ENCODE measurements around the gene CRADD. TPM values are rescaled to one million over a fixed set of nuclear protein-coding genes. Genes with fewer than 3 reads are reported as not detected.
"Not testable (repeated sequence)": the region's sequence is repeated elsewhere in the genome, so short reads cannot be mapped to it uniquely, and the experiment has no call there.

CRADD gene
- total RNA-seq, 1 donor from 2014 or later = 9.1 TPM

DNA sequence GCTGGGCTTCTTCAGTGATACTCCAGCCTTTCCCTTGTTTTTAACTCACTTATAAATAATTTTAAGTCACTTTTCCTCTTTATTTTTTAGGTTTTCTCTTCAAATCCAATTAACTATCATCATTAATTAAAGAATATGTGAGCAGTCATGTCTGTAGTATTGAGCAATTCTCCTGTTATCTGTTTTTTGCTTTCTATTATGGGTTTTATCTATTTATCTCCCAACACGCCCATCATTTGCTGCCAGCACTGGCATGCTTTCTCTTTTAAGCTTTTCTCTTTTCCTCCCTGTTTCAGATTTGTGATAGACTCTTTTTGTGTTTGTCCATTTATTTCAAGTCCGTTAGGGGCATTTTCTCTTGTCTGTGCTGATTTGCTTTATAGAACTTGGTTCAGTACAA lies 72.3 kb downstream of the CRADD start:
- no peak for DNase-seq (ENCODE audit: low spot score)

DNA sequence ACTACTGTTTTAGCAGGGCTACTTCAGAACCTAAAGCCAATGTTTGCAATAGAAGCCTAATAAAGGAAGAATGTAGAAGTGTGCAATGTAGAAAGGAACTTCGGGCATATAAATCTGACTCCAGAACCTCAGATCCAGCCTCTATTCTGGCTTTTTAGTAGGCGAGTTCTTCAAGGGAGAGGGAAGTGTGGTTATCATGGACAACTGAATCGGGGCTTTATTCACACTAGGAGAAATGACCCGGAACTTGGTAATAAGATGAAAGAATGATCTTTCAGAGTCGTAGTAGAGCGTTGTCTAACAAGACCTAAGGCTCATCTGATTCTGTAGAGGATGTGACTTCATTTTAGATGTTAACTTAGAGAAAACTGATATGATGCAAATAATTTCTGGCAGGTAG lies 72.9 kb downstream of the CRADD start:
- no peak for DNase-seq (ENCODE audit: low spot score)
- Mint-ChIP-seq H3K36me3 (ENCODE audit: low read depth) (peaks cover 3% of the 10 kb centered on the region), H3K9me3 (ENCODE audit: low read depth) (peaks cover 13% of the 10 kb centered on the region), H3K4me1 (ENCODE audit: low read depth) (peaks cover 13% of the 10 kb centered on the region), H3K4me3 (ENCODE audit: unreplicated experiment) (no peak overlapping the region), H3K27ac (ENCODE audit: unreplicated experiment) (no peak overlapping the region), H3K27me3 (ENCODE audit: low read depth) (no peaks in the 10 kb centered on the region)
- TF ChIP-seq, protein P1, sequence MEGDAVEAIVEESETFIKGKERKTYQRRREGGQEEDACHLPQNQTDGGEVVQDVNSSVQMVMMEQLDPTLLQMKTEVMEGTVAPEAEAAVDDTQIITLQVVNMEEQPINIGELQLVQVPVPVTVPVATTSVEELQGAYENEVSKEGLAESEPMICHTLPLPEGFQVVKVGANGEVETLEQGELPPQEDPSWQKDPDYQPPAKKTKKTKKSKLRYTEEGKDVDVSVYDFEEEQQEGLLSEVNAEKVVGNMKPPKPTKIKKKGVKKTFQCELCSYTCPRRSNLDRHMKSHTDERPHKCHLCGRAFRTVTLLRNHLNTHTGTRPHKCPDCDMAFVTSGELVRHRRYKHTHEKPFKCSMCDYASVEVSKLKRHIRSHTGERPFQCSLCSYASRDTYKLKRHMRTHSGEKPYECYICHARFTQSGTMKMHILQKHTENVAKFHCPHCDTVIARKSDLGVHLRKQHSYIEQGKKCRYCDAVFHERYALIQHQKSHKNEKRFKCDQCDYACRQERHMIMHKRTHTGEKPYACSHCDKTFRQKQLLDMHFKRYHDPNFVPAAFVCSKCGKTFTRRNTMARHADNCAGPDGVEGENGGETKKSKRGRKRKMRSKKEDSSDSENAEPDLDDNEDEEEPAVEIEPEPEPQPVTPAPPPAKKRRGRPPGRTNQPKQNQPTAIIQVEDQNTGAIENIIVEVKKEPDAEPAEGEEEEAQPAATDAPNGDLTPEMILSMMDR (IDR thresholded peaks at IDR 0.05) = no peak

More for the DNA sequence above, 72.3 kb downstream of the CRADD start:
- Mint-ChIP-seq H3K36me3 (ENCODE audit: low read depth) (peaks cover 3% of the 10 kb centered on the region), H3K9me3 (ENCODE audit: low read depth) (peaks cover 13% of the 10 kb centered on the region), H3K27me3 (ENCODE audit: low read depth) (no peaks in the 10 kb centered on the region), H3K27ac (ENCODE audit: unreplicated experiment) (no peak overlapping the region), H3K4me1 (ENCODE audit: low read depth) (peaks cover 13% of the 10 kb centered on the region), H3K4me3 (ENCODE audit: unreplicated experiment) (no peak overlapping the region)
- TF ChIP-seq, protein P1 (IDR thresholded peaks at IDR 0.05) = no peak

DNA sequence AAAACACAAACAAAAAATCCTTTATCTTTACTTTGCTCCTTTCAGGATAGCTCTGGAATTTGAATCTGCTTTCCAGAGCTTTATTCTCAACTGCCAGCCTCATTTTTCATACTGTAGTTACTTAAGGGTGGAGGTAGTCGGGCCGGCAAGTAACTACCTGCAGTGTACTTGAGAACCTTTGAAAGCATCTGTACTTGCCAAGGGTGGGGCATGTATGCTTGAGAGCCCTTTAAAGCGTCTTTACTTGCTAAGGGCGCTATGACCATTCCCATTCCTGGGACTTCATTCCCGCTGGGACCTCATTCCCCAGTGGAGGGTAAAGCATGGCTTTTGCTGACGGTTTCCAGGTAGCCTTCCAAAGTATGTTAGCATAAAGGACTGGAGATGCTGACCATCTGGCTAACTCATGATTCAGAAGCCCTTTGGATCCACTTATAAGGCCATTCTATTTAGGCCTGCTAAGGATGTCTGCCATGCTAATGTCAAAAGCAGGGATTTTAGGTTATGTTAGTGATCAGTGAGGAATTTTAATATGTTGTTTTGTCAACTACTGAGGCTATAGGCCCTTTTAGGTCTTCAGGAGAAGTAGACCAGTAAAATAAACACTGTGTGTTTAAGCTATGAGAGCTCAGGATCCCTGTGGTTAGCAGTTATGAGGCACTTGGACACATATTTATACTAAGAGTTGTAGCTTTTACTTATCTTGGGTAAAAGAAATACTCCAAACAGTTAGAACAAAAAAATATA lies 74.9 kb downstream of the CRADD start:
- peaks cover 13% of the 10 kb centered on the region for H3K4me1 Mint-ChIP-seq (ENCODE audit: low read depth)
- peaks cover 13% of the 10 kb centered on the region for H3K9me3 Mint-ChIP-seq (ENCODE audit: low read depth)
- TF ChIP-seq, protein P1 (IDR thresholded peaks at IDR 0.05) = no peak
- H3K27me3 Mint-ChIP-seq (ENCODE audit: low read depth) = no peaks in the 10 kb centered on the region
- H3K36me3 Mint-ChIP-seq (ENCODE audit: low read depth) = peaks cover 3% of the 10 kb centered on the region
- H3K27ac Mint-ChIP-seq (ENCODE audit: unreplicated experiment) = no peak overlapping the region
- H3K4me3 Mint-ChIP-seq (ENCODE audit: unreplicated experiment) = no peak overlapping the region
- DNase-seq (ENCODE audit: low spot score) = no peak

DNA sequence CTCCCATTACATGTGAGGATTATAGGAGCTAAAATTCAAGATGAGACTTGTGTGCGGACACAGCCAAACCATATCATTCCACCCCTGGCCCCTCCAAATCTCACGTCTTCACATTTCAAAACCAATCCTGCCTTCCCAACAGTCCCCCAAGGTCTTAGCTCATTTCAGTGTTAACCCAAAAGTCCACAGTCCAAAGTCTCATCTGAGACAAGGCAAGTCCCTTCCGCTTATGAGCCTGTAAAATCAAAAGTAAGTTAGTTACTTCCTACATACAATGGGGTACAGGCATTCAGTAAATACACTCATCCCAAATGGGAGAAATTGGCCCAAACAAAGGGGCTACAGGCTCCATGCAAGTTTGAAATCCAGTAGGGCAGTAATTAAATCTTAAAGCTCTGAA lies 76.1 kb downstream of the CRADD start:
- TF ChIP-seq, protein P1 (IDR thresholded peaks at IDR 0.05) = no peak
- Mint-ChIP-seq H3K4me3 (ENCODE audit: unreplicated experiment) (no peak overlapping the region), H3K9me3 (ENCODE audit: low read depth) (peaks cover 13% of the 10 kb centered on the region), H3K27me3 (ENCODE audit: low read depth) (no peaks in the 10 kb centered on the region), H3K27ac (ENCODE audit: unreplicated experiment) (no peak overlapping the region), H3K4me1 (ENCODE audit: low read depth) (peaks cover 13% of the 10 kb centered on the region), H3K36me3 (ENCODE audit: low read depth) (peaks cover 3% of the 10 kb centered on the region)
- no peak for DNase-seq (ENCODE audit: low spot score)

DNA sequence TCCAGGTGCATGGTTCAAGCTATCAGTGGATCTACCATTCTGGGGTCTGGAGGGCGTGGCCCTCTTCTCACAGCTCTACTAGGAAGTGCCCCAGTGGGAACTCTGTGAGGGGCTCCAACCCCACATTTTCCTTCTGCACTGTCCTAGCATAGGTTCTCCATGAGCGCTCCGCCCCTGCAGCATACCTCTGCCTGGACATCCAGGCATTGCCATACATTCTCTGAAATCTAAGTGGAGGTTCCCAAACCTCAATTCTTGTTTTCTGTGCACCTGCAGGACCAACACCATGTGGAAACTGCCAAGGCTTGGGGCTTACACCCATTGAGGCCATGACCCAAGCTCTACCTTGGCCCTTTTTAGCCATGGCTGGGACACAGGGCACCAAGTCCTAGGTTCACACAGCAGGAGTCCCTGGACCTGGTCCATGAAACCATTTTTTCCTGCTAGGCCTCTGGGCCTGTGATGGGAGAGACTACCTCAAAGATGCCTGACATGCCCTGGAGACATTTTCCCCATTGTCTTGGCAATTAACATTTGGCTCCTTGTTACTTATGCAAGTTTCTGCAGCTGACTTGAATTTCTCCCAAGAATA lies 76.8 kb downstream of the CRADD start:
- Mint-ChIP-seq H3K27me3 (ENCODE audit: low read depth) (no peaks in the 10 kb centered on the region), H3K4me1 (ENCODE audit: low read depth) (peaks cover 15% of the 10 kb centered on the region), H3K9me3 (ENCODE audit: low read depth) (peaks cover 13% of the 10 kb centered on the region), H3K36me3 (ENCODE audit: low read depth) (peaks cover 3% of the 10 kb centered on the region), H3K4me3 (ENCODE audit: unreplicated experiment) (no peak overlapping the region), H3K27ac (ENCODE audit: unreplicated experiment) (no peak overlapping the region)
- no peak for DNase-seq (ENCODE audit: low spot score)
- TF ChIP-seq, protein P1 (IDR thresholded peaks at IDR 0.05) = no peak

DNA sequence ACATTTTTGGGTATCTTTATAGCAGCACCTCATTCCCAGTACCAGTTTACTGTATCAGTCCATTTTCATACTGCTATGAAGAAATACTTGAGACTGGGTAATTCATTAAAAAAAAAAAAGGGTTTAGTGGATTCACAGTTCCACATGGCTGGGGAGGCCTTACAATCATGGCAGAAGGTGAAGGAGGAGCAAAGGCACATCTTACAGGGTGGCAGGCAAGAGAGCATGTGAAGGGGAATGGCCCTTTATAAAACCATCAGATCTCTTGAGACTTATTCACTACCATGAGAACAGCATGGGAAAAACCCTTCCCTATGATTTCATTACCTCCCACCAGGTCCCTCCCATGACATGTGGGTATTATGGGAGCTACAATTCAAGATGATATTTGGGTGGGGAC lies 77.7 kb downstream of the CRADD start:
- not testable (repeated sequence) for H3K36me3 Mint-ChIP-seq (ENCODE audit: low read depth); H3K27me3 Mint-ChIP-seq (ENCODE audit: low read depth); H3K27ac Mint-ChIP-seq (ENCODE audit: unreplicated experiment); H3K4me3 Mint-ChIP-seq (ENCODE audit: unreplicated experiment); DNase-seq (ENCODE audit: low spot score)
- H3K4me1 Mint-ChIP-seq (ENCODE audit: low read depth) = peaks cover 22% of the 10 kb centered on the region
- peaks cover 13% of the 10 kb centered on the region for H3K9me3 Mint-ChIP-seq (ENCODE audit: low read depth)

Measured in chondrocyte (in vitro differentiated cells).